HUES48 (cell line): ENCODE measurements around the gene XYLT1.

Experiments used
- H3K27ac ChIP-seq: one replicate; pipeline ENCODE4 v1.7.0; 2013; ENCODE audit warnings: low read depth, low read length, inconsistent platforms
- H3K27me3 ChIP-seq: 2 replicates; pipeline ENCODE4 v1.6.1; 2013; ENCODE audit warnings: mild to moderate bottlenecking, low read length; ENCODE audit not compliant: control insufficient read depth, insufficient read depth
- H3K36me3 ChIP-seq: 2 replicates; pipeline ENCODE4 v1.6.1; 2013; ENCODE audit warnings: low read length; ENCODE audit not compliant: control insufficient read depth, insufficient read depth
- H3K4me1 ChIP-seq: 2 replicates; pipeline ENCODE4 v1.6.1; 2013; ENCODE audit warnings: mild to moderate bottlenecking, low read length; ENCODE audit not compliant: control insufficient read depth, insufficient read depth
- H3K4me3 ChIP-seq: 2 replicates; pipeline ENCODE4 v1.5.1; 2013; ENCODE audit warnings: mild to moderate bottlenecking, low read depth, low read length
- H3K9ac ChIP-seq: 2 replicates; pipeline ENCODE4 v1.6.1; 2013; ENCODE audit warnings: mild to moderate bottlenecking, low read depth, low read length, moderate library complexity
- H3K9me3 ChIP-seq: 2 replicates; pipeline ENCODE4 v1.6.1; 2013; ENCODE audit warnings: low read length; ENCODE audit not compliant: control insufficient read depth, insufficient read depth

XYLT1 gene

GRCh38 chr16:17135439-17135838, 335.3 kb downstream of the XYLT1 start:
- Histone ChIP-seq H3K36me3 (peaks cover 15% of the 10 kb centered on the region), H3K9ac (no peak overlapping the region), H3K4me3 (no peak overlapping the region), H3K4me1 (peaks cover 10% of the 10 kb centered on the region; the same call in 1 of the 2 replicates), H3K27ac (no peak overlapping the region), H3K9me3 (no peaks in the 10 kb centered on the region), H3K27me3 (no peaks in the 10 kb centered on the region)

- Histone ChIP-seq H3K4me1 (peaks cover 10% of the 10 kb centered on the region; the same call in 1 of the 2 replicates), H3K4me3 (no peak overlapping the region), H3K9ac (no peak overlapping the region), H3K9me3 (no peaks in the 10 kb centered on the region), H3K27me3 (no peaks in the 10 kb centered on the region), H3K27ac (no peak overlapping the region), H3K36me3 (peaks cover 15% of the 10 kb centered on the region)
Measured at GRCh38 chr16:17134586-17134985, 336.2 kb downstream of the XYLT1 start.

- H3K36me3 ChIP-seq: peaks cover 15% of the 10 kb centered on the region
- H3K4me1 ChIP-seq: peaks cover 10% of the 10 kb centered on the region; the same call in 1 of the 2 replicates
- no peak overlapping the region for H3K9ac ChIP-seq
Measured at GRCh38 chr16:17133851-17134250, 336.9 kb downstream of the XYLT1 start.

GRCh38 chr16:17131351-17131750, 339.4 kb downstream of the XYLT1 start:
- Histone ChIP-seq H3K9me3 (no peaks in the 10 kb centered on the region), H3K36me3 (peaks cover 16% of the 10 kb centered on the region), H3K9ac (no peak overlapping the region), H3K27ac (no peak overlapping the region), H3K27me3 (no peaks in the 10 kb centered on the region), H3K4me3 (no peak overlapping the region), H3K4me1 (peaks cover 10% of the 10 kb centered on the region; the same call in 1 of the 2 replicates)

More at GRCh38 chr16:17133851-17134250, 336.9 kb downstream of the XYLT1 start:
- no peaks in the 10 kb centered on the region for H3K9me3 ChIP-seq
- no peaks in the 10 kb centered on the region for H3K27me3 ChIP-seq
- no peak overlapping the region for H3K27ac ChIP-seq
- no peak overlapping the region for H3K4me3 ChIP-seq

- Histone ChIP-seq H3K36me3 (peaks cover 16% of the 10 kb centered on the region), H3K27ac (no peak overlapping the region), H3K9ac (no peak overlapping the region), H3K27me3 (no peaks in the 10 kb centered on the region), H3K4me1 (peaks cover 10% of the 10 kb centered on the region; the same call in 1 of the 2 replicates), H3K4me3 (no peak overlapping the region), H3K9me3 (no peaks in the 10 kb centered on the region)
Measured at GRCh38 chr16:17130733-17131132, 340.0 kb downstream of the XYLT1 start.

DNA sequence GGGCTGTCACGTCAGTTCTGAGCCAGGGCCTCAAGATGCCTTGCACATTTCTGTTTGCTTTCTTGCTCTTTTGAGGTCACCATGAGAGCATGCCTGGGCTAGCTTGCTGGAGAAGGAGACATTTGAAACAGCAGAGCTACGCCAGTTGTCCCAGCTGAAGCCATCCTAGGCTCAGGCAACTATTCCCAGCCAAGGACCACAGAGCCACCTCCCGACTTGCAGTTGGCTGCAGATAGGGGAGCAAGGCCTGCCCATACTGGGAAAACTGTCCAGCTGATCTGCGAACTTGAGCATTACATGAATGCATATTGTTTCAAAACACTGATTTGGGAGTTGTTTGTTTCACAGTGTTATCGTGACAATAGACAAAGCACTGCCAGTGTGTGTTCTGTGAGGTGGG, 340.8 kb downstream of the XYLT1 start:
- H3K9ac ChIP-seq: no peak overlapping the region
- H3K27ac ChIP-seq: no peak overlapping the region
- no peaks in the 10 kb centered on the region for H3K9me3 ChIP-seq
- H3K36me3 ChIP-seq: peaks cover 19% of the 10 kb centered on the region
- H3K4me1 ChIP-seq: peaks cover 10% of the 10 kb centered on the region; the same call in 1 of the 2 replicates
- H3K27me3 ChIP-seq: no peaks in the 10 kb centered on the region
- H3K4me3 ChIP-seq: no peak overlapping the region

DNA sequence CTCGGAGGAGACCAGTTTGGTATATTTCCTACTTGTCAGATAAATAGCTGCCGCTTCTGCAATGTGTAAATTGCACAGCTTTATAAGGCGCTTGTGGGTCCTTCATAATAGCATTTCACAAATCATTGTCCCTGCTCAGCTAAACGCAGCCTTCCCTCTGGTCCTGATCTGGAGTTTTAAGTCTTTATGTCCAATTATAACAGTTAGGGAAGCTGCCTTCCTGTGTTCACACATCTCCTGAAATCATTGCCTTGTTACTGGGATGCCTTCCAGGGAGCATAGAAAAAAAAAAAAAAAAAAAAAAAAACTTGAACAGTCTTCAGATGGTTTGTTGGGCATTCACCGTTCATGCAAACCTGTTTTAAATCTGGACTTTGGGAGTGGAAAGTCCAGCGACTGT, 342.0 kb downstream of the XYLT1 start:
- H3K36me3 ChIP-seq: peaks cover 15% of the 10 kb centered on the region
- H3K27me3 ChIP-seq: no peaks in the 10 kb centered on the region

GRCh38 chr16:17126156-17126555, 344.6 kb downstream of the XYLT1 start:
- Histone ChIP-seq H3K9me3 (no peaks in the 10 kb centered on the region), H3K36me3 (peaks cover 11% of the 10 kb centered on the region), H3K27ac (no peak overlapping the region), H3K4me1 (peaks cover 1% of the 10 kb centered on the region; the same call in 1 of the 2 replicates), H3K9ac (no peak overlapping the region), H3K4me3 (no peak overlapping the region), H3K27me3 (no peaks in the 10 kb centered on the region)

More for the DNA sequence above, 342.0 kb downstream of the XYLT1 start:
- peaks cover 10% of the 10 kb centered on the region; the same call in 1 of the 2 replicates for H3K4me1 ChIP-seq
- no peak overlapping the region for H3K9ac ChIP-seq
- no peak overlapping the region for H3K27ac ChIP-seq
- H3K4me3 ChIP-seq: no peak overlapping the region
- no peaks in the 10 kb centered on the region for H3K9me3 ChIP-seq

- peaks cover 11% of the 10 kb centered on the region for H3K36me3 ChIP-seq
- H3K4me1 ChIP-seq: no peaks in the 10 kb centered on the region
- no peaks in the 10 kb centered on the region for H3K9me3 ChIP-seq
- no peak overlapping the region for H3K9ac ChIP-seq
- no peak overlapping the region for H3K27ac ChIP-seq
- no peaks in the 10 kb centered on the region for H3K27me3 ChIP-seq
- no peak overlapping the region for H3K4me3 ChIP-seq
Measured at GRCh38 chr16:17125671-17126070, 345.1 kb downstream of the XYLT1 start.

GRCh38 chr16:17117906-17118577, 352.7 kb downstream of the XYLT1 start:
- Histone ChIP-seq H3K4me1 (no peaks in the 10 kb centered on the region), H3K4me3 (no peak overlapping the region), H3K27ac (no peak overlapping the region), H3K36me3 (peaks cover 18% of the 10 kb centered on the region; the same call in 1 of the 2 replicates), H3K9ac (no peak overlapping the region), H3K27me3 (no peaks in the 10 kb centered on the region), H3K9me3 (no peaks in the 10 kb centered on the region)

DNA sequence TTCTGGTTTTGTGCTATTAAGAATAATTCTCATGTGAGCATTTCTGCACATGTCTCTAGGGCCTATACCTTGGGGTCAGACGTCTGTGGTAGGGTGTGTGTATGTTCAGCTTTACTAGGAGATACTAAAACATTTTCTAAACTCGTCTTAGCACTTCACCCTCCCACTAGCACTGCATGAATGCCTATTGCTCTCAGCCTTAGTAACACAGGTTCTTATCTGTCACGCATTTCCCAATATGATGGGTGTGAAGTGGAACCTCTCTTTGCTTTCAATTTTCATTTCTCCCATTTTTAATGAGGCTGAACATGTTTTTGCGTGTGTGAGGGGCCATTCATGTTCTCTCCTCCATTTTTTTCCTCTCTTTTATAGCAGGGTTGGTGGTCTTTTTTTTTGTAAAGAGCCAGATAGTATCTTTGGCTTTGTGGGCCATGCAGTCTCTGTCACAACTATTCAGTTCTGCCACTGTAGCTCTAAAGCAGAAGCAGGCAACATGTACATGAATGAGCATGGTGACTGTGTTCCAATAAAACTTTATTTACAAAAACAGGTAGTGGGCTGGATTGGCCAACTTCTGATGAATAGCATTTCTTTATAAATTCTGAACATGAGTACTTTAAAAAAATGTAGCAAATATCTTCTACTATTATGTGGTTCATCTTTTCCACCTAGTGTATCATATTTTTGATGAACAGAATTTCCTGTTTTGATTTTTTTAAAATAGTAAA, 354.0 kb downstream of the XYLT1 start:
- peaks cover 18% of the 10 kb centered on the region; the same call in 1 of the 2 replicates for H3K36me3 ChIP-seq
- no peak overlapping the region for H3K4me3 ChIP-seq
- no peaks in the 10 kb centered on the region for H3K9me3 ChIP-seq
- no peaks in the 10 kb centered on the region for H3K27me3 ChIP-seq
- H3K27ac ChIP-seq: no peak overlapping the region
- H3K9ac ChIP-seq: no peak overlapping the region
- H3K4me1 ChIP-seq: no peaks in the 10 kb centered on the region
